ENCODE measurements around the gene RALGAPA2.

DNA sequence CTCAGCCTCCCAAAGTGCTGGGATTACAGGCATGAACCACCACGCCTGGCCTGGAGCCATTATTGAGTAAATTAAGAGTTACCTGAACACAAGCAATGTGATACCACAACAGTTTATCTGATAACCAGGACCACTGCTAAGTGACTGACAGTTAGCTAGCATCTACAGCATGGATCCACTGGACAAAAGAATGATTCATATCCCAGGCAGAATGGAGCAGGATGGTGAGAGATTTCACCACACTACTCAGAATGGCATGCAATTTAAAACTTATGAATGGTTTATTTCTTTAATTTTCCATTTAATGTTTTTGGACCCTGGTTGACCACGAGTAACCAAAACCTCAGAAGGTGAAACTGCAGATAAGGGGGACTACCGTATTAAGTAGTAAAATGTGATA lies 48.6 kb downstream of the RALGAPA2 start:
- TF ChIP-seq IRF2 (CRISPR knock-in tag; IDR thresholded peaks at IDR 0.05) (no peak), YY1 (IDR thresholded peaks at IDR 0.05; ENCODE audit: insufficient read depth, insufficient replicate concordance, low read depth, low read length) (no peak), SP1 (IDR thresholded peaks at IDR 0.05) (no peak), SP1 (CRISPR knock-in tag; IDR thresholded peaks at IDR 0.05) (no peak), EZH2 (conservative IDR thresholded peaks at IDR 0.05; ENCODE audit: low read depth, low read length) (no peak)
- TF ChIP-seq, protein P1, sequence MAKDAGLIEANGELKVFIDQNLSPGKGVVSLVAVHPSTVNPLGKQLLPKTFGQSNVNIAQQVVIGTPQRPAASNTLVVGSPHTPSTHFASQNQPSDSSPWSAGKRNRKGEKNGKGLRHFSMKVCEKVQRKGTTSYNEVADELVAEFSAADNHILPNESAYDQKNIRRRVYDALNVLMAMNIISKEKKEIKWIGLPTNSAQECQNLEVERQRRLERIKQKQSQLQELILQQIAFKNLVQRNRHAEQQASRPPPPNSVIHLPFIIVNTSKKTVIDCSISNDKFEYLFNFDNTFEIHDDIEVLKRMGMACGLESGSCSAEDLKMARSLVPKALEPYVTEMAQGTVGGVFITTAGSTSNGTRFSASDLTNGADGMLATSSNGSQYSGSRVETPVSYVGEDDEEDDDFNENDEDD (CRISPR knock-in tag; IDR thresholded peaks at IDR 0.05; ENCODE audit: borderline replicate concordance), result no peak
- TF ChIP-seq, protein P2, sequence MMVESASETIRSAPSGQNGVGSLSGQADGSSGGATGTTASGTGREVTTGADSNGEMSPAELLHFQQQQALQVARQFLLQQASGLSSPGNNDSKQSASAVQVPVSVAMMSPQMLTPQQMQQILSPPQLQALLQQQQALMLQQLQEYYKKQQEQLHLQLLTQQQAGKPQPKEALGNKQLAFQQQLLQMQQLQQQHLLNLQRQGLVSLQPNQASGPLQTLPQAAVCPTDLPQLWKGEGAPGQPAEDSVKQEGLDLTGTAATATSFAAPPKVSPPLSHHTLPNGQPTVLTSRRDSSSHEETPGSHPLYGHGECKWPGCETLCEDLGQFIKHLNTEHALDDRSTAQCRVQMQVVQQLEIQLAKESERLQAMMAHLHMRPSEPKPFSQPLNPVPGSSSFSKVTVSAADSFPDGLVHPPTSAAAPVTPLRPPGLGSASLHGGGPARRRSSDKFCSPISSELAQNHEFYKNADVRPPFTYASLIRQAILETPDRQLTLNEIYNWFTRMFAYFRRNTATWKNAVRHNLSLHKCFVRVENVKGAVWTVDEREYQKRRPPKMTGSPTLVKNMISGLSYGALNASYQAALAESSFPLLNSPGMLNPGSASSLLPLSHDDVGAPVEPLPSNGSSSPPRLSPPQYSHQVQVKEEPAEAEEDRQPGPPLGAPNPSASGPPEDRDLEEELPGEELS (CRISPR knock-in tag; IDR thresholded peaks at IDR 0.05), result no peak

Measured in HepG2 (cell line).